Measurements from ENCODE around the gene STAC2. TPM values are rescaled to one million over a fixed set of nuclear protein-coding genes. Genes with fewer than 3 reads are reported as not detected.

STAC2 gene
- total and polyA plus RNA-seq, 2 donors (not counting 1 experiment from before 2014, with no cell fraction given) = not detected

DNA sequence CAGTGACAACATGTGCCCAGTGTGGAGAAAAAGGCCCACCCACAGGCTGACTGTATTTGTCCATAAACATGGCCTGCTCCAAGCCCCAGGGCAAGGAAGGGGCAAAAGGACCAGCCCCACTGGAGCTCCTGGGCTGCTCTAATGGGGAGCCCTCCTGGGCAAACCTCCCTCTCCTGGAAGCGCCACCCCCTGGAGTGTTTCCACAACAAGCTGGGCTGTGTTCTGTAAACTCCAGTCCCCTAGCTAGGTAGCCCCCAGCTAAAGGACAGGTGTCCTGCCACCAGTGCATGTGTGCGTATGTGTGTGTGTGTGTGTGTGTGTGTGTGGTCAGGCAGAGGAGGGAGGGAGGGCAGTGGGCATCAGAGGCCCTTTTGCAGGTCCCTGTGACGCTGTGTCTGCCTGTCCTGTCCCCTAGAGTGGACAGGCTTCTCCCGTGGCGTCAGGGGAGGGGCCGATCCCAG, 11.3 kb upstream of the STAC2 start:
- H2AFZ ChIP-seq (ENCODE audit: insufficient read depth, low read depth, low read length, poor library complexity, severe bottlenecking) = no peak overlapping the region
- Mint-ChIP-seq H3K4me1 (peaks cover 26% of the 10 kb centered on the region), H3K9me3 (ENCODE audit: insufficient read depth) (no peaks in the 10 kb centered on the region), H3K27me3 (peaks cover 13% of the 10 kb centered on the region), H3K4me3 (no peak overlapping the region), H3K27ac (no peak overlapping the region)
- no peak overlapping the region for H3K4me3 ChIP-seq (ENCODE audit: control extremely low read depth in 1 of 5, extremely low read depth in 1 of 5, insufficient read depth in 1 of 5, low read depth in 2 of 5, low read length in 4 of 5)
- DNase-seq (no peak), ATAC-seq (ENCODE audit: low read depth) (no peak)
- WGBS (ENCODE audit: insufficient coverage) = 100% methylated on average over 5 of the region's 6 CpGs
- peaks cover 17 to 26% of the 10 kb centered on the region in 2 donors for H3K4me1 ChIP-seq (ENCODE audit: control insufficient read depth in 2 of 2, insufficient read depth in 2 of 2, low read length in 2 of 2)
- TF ChIP-seq, protein P1, sequence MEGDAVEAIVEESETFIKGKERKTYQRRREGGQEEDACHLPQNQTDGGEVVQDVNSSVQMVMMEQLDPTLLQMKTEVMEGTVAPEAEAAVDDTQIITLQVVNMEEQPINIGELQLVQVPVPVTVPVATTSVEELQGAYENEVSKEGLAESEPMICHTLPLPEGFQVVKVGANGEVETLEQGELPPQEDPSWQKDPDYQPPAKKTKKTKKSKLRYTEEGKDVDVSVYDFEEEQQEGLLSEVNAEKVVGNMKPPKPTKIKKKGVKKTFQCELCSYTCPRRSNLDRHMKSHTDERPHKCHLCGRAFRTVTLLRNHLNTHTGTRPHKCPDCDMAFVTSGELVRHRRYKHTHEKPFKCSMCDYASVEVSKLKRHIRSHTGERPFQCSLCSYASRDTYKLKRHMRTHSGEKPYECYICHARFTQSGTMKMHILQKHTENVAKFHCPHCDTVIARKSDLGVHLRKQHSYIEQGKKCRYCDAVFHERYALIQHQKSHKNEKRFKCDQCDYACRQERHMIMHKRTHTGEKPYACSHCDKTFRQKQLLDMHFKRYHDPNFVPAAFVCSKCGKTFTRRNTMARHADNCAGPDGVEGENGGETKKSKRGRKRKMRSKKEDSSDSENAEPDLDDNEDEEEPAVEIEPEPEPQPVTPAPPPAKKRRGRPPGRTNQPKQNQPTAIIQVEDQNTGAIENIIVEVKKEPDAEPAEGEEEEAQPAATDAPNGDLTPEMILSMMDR (IDR thresholded peaks at IDR 0.05) = no peak
- no peak for TF ChIP-seq EZH2 (IDR thresholded peaks at IDR 0.05; ENCODE audit: borderline replicate concordance, insufficient read depth, low read depth, low read length, poor library complexity, severe bottlenecking)
- POLR2A ChIA-PET = interaction anchor here (1.9 kb wide), 1 partner anchor 37 kb away, joined by 6 read pairs; the partner anchor contains the start of gene RPL19
- no peak overlapping the region for H3K4me2 ChIP-seq (replicated peaks; ENCODE audit: low read depth, low read length, poor library complexity, severe bottlenecking)
- CTCF ChIA-PET = interaction anchor here (0.7 to 21.4 kb wide), 5 partner anchors 7 to 254 kb away, joined by 3 to 707 read pairs (median 89); partner anchors contain the start of gene RPL19
- H3K9me3 ChIP-seq (ENCODE audit: control extremely low read depth in 1 of 3, control insufficient read depth in 2 of 3, insufficient read depth in 1 of 3, low read length in 2 of 3) = no peaks in the 10 kb centered on the region
- H4K20me1 ChIP-seq (ENCODE audit: control insufficient read depth, insufficient read depth, low read length, poor library complexity, severe bottlenecking) = no peaks in the 10 kb centered on the region
- H3K27me3 ChIP-seq (replicated peaks in 1 of 4; ENCODE audit: control extremely low read depth in 1 of 4, control insufficient read depth in 3 of 4, insufficient read depth in 4 of 4, low read length in 3 of 4) = peaks cover 0 to 7% (median 5%) of the 10 kb centered on the region in 4 experiments
- H3K27ac ChIP-seq (ENCODE audit: low read length in 2 of 2) = no peak overlapping the region
- no peaks in the 10 kb centered on the region for H3K79me2 ChIP-seq (ENCODE audit: control insufficient read depth, insufficient read depth, low read length)
- intact Hi-C loops (cut with micrococcal nuclease) = loop anchor here (5.0 kb wide), 1 partner anchor 85 kb away; the partner anchor contains the start of gene PLXDC1
- no peak overlapping the region for H3K9ac ChIP-seq (ENCODE audit: low read length)
- H3K36me3 ChIP-seq (replicated peaks in 1 of 2; ENCODE audit: control extremely low read depth in 1 of 2, control insufficient read depth in 1 of 2, extremely low read depth in 1 of 2, insufficient read depth in 2 of 2, low read length in 1 of 2) = no peaks in the 10 kb centered on the region

DNA sequence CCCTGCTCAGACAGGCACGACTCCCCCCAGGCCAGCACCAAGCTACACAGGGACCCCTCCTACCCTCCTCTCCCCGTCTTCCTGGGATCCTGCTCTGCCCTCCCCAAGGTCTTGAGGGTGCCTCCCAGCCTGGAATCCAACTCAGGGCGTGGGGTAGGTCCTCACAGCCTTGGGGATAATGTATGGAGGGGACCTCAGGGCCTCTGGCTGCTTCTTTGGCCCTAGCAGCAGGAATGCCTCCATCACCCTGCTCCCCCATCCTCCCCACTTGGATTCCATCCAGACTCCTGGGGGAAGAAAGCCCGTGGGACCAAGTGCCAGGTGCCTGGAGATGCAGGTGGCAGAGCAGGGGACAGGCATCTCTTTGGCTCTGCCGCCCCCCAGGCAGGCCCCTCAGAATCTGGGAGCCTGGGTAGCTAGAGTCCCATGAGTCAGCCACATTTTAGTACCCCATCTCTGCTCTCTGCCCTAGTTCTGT, 10.7 kb upstream of the STAC2 start:
- Histone ChIP-seq H3K79me2 (ENCODE audit: control insufficient read depth, insufficient read depth, low read length) (no peaks in the 10 kb centered on the region), H3K36me3 (replicated peaks in 1 of 2; ENCODE audit: control extremely low read depth in 1 of 2, control insufficient read depth in 1 of 2, extremely low read depth in 1 of 2, insufficient read depth in 2 of 2, low read length in 1 of 2) (no peaks in the 10 kb centered on the region), H2AFZ (ENCODE audit: insufficient read depth, low read depth, low read length, poor library complexity, severe bottlenecking) (no peak overlapping the region), H3K9me3 (ENCODE audit: control extremely low read depth in 1 of 3, control insufficient read depth in 2 of 3, insufficient read depth in 1 of 3, low read length in 2 of 3) (no peaks in the 10 kb centered on the region), H3K4me1 (ENCODE audit: control insufficient read depth in 2 of 2, insufficient read depth in 2 of 2, low read length in 2 of 2) (peaks cover 22 to 31% of the 10 kb centered on the region in 2 donors), H3K27ac (ENCODE audit: low read length in 2 of 2) (no peak overlapping the region), H3K4me3 (ENCODE audit: control extremely low read depth in 1 of 5, extremely low read depth in 1 of 5, insufficient read depth in 1 of 5, low read depth in 2 of 5, low read length in 4 of 5) (no peak overlapping the region), H4K20me1 (ENCODE audit: control insufficient read depth, insufficient read depth, low read length, poor library complexity, severe bottlenecking) (no peaks in the 10 kb centered on the region), H3K27me3 (replicated peaks in 1 of 4; ENCODE audit: control extremely low read depth in 1 of 4, control insufficient read depth in 3 of 4, insufficient read depth in 4 of 4, low read length in 3 of 4) (peaks cover 0 to 11% (median 10%) of the 10 kb centered on the region in 4 experiments), H3K9ac (ENCODE audit: low read length) (no peak overlapping the region), H3K4me2 (replicated peaks; ENCODE audit: low read depth, low read length, poor library complexity, severe bottlenecking) (no peak overlapping the region)
- Mint-ChIP-seq H3K27me3 (peaks cover 18% of the 10 kb centered on the region), H3K9me3 (ENCODE audit: insufficient read depth) (no peaks in the 10 kb centered on the region), H3K27ac (no peak overlapping the region), H3K4me3 (no peak overlapping the region), H3K4me1 (peaks cover 29% of the 10 kb centered on the region)
- ATAC-seq (ENCODE audit: low read depth) = no peak
- POLR2A ChIA-PET = interaction anchor here (0.6 kb wide), 1 partner anchor 165 kb away, joined by 3 read pairs; the partner anchor contains the start of gene FBXL20
- intact Hi-C loops (cut with micrococcal nuclease) = loop anchor here (5.0 kb wide), 1 partner anchor 84 kb away; the partner anchor contains the start of gene PLXDC1
- CTCF ChIA-PET = interaction anchor here (1.0 to 21.4 kb wide), 4 partner anchors 7 to 71 kb away, joined by 3 to 707 read pairs (median 47); partner anchors contain the start of gene RPL19
- no peak for DNase-seq
- no peak for TF ChIP-seq EZH2 (IDR thresholded peaks at IDR 0.05; ENCODE audit: borderline replicate concordance, insufficient read depth, low read depth, low read length, poor library complexity, severe bottlenecking)
- TF ChIP-seq, protein P1 (IDR thresholded peaks at IDR 0.05) = no peak
- 77% methylated on average over 3 of the region's 5 CpGs for WGBS (ENCODE audit: insufficient coverage)
